Stomach (tissue), 4 donors: ENCODE measurements around the gene STAC3.

Experiments
- CTCF ChIP-seq, 7 experiments: fragments of 450-650 bp in 4 of 7; fragments of 200-600 bp in 3 of 7; sonication (generic) in 3 of 7; IDR thresholded peaks; one replicate each; pipeline ENCODE4 v1.5.1; 2016 to 2019; ENCODE audit warnings: antibody characterized with exemption in 7 of 7, control low read depth in 2 of 7, mild to moderate bottlenecking in 1 of 7
- EP300 ChIP-seq: sonication (generic); formaldehyde crosslinking; IDR thresholded peaks from one replicate; pipeline ENCODE4 v1.6.1; 2017; ENCODE audit warnings: antibody characterized with exemption
- POLR2A ChIP-seq, 4 donors: fragments of 450-650 bp; IDR thresholded peaks; one replicate each; pipeline ENCODE4 v1.6.1; 2016; ENCODE audit warnings: antibody characterized with exemption in 4 of 4, control low read depth in 2 of 4, mild to moderate bottlenecking in 1 of 4, moderate library complexity in 1 of 4
- POLR2AphosphoS5 ChIP-seq, 3 donors: sonication (generic); formaldehyde crosslinking; IDR thresholded peaks; one replicate each; pipeline ENCODE4 v1.6.1; 2016; ENCODE audit warnings: antibody characterized with exemption in 3 of 3

DNA sequence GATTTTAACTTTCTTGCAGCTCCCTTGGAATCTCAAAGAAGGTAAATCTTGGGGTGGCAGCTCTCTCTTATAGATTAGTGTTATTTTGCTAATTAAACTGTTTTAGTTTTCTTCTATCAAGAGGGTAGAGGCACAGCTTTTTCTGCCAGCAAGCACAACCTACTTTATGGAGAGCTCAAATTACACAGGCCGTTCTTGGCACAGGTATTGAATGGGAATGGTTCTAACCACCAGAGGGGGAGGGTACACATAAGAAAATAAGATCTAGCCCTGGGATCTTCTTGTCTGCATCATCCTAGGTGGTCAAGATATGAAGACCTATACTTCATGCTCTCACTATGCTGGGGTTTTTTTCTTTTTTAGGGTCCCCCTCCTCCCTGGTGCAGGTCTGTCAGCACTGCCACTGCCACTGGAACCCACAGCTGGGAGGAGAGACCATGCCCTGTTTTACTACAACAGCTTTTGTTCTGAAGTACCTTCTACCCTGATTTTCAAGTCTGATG, 48.6 kb upstream of the STAC3 start:
- TF ChIP-seq CTCF (IDR thresholded peaks at IDR 0.05) (no peak), EP300 (no peak), POLR2A (IDR thresholded peaks at IDR 0.05) (no peak), POLR2AphosphoS5 (IDR thresholded peaks at IDR 0.05) (no peak)
